ENCODE data around the gene GFI1B.
"Not testable (repeated sequence)": the region's sequence is repeated elsewhere in the genome, so short reads cannot be mapped to it uniquely, and the experiment has no call there.

The GFI1B gene

DNA sequence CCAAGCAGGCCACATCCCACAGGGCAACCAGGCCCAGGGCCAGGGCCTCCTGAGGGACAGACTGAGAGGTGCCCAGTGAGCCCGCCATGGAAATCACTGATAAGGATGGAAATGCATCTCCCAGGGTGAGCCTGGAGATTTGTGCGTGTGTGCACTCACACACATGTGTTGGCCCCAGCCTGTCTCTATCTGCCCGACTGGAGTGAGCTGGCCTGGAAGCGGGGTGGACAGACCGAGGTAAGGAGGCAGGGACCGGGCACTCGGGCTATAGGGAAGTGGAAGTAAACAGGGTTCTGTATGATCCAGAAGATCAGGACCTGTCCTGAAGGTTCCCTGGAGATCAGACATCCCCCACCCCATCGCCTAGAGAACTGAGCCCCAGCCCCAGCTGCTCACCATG, 17.4 kb downstream of the GFI1B start:
- no peak overlapping the region for H3K9ac ChIP-seq (ENCODE audit: low read depth, low read length)
- H3K27me3 ChIP-seq (ENCODE audit: control insufficient read depth, insufficient read depth, low read length): peaks cover 9% of the 10 kb centered on the region
- no peaks in the 10 kb centered on the region for H3K36me3 ChIP-seq (ENCODE audit: control insufficient read depth, insufficient read depth, low read length)
- H3K4me1 ChIP-seq (ENCODE audit: control insufficient read depth, insufficient read depth, low read length): peaks cover 9% of the 10 kb centered on the region
- H3K4me3 ChIP-seq (ENCODE audit: low read depth, low read length): no peak overlapping the region
- H3K9me3 ChIP-seq (ENCODE audit: control insufficient read depth, insufficient read depth, low read length): no peaks in the 10 kb centered on the region

GRCh38 chr9:132996526-132996925, 18.0 kb downstream of the GFI1B start:
- no peak overlapping the region for H3K4me3 ChIP-seq (ENCODE audit: low read depth, low read length)
- H3K9me3 ChIP-seq (ENCODE audit: control insufficient read depth, insufficient read depth, low read length): no peaks in the 10 kb centered on the region
- no peaks in the 10 kb centered on the region for H3K36me3 ChIP-seq (ENCODE audit: control insufficient read depth, insufficient read depth, low read length)
- H3K9ac ChIP-seq (ENCODE audit: low read depth, low read length): no peak overlapping the region
- H3K27me3 ChIP-seq (ENCODE audit: control insufficient read depth, insufficient read depth, low read length): peaks cover 9% of the 10 kb centered on the region
- peaks cover 9% of the 10 kb centered on the region for H3K4me1 ChIP-seq (ENCODE audit: control insufficient read depth, insufficient read depth, low read length)

- H3K9ac ChIP-seq (ENCODE audit: low read depth, low read length): no peak overlapping the region
- H3K27me3 ChIP-seq (ENCODE audit: control insufficient read depth, insufficient read depth, low read length): peaks cover 20% of the 10 kb centered on the region
- no peak overlapping the region for H3K4me3 ChIP-seq (ENCODE audit: low read depth, low read length)
- H3K36me3 ChIP-seq (ENCODE audit: control insufficient read depth, insufficient read depth, low read length): no peaks in the 10 kb centered on the region
- peaks cover 9% of the 10 kb centered on the region for H3K4me1 ChIP-seq (ENCODE audit: control insufficient read depth, insufficient read depth, low read length)
- H3K9me3 ChIP-seq (ENCODE audit: control insufficient read depth, insufficient read depth, low read length): no peaks in the 10 kb centered on the region
These were observed 19.1 kb downstream of the GFI1B start for GRCh38 chr9:132997591-132997990.

DNA sequence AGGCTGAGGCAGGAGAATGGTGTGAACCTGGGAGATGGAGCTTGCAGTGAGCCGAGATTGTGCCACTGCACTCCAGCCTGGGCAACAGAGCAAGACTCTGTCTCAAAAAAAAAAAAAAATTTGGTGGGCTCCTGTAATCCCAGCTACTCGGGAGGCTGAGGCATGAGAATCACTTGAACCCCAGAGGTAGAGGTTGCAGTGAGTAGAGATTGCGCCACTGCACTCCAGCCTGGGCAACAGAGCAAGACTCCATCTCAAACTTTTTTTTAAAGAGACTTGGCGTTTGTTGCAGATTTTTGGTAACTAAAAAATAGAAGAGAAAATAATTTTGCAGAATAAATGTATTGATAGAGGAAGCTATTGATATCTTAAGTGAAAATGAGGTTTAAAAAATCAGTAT, 19.7 kb downstream of the GFI1B start:
- peaks cover 26% of the 10 kb centered on the region for H3K27me3 ChIP-seq (ENCODE audit: control insufficient read depth, insufficient read depth, low read length)

GRCh38 chr9:132998831-132999635, 20.5 kb downstream of the GFI1B start:
- Histone ChIP-seq H3K9me3 (ENCODE audit: control insufficient read depth, insufficient read depth, low read length) (no peaks in the 10 kb centered on the region), H3K4me1 (ENCODE audit: control insufficient read depth, insufficient read depth, low read length) (peaks cover 17% of the 10 kb centered on the region), H3K36me3 (ENCODE audit: control insufficient read depth, insufficient read depth, low read length) (no peaks in the 10 kb centered on the region), H3K9ac (ENCODE audit: low read depth, low read length) (no peak overlapping the region), H3K27me3 (ENCODE audit: control insufficient read depth, insufficient read depth, low read length) (peaks cover 26% of the 10 kb centered on the region), H3K4me3 (ENCODE audit: low read depth, low read length) (no peak overlapping the region)

More for the DNA sequence above, 19.7 kb downstream of the GFI1B start:
- H3K9me3 ChIP-seq (ENCODE audit: control insufficient read depth, insufficient read depth, low read length); H3K36me3 ChIP-seq (ENCODE audit: control insufficient read depth, insufficient read depth, low read length); H3K4me3 ChIP-seq (ENCODE audit: low read depth, low read length); H3K9ac ChIP-seq (ENCODE audit: low read depth, low read length): not testable (repeated sequence)
- peaks cover 15% of the 10 kb centered on the region for H3K4me1 ChIP-seq (ENCODE audit: control insufficient read depth, insufficient read depth, low read length)

DNA sequence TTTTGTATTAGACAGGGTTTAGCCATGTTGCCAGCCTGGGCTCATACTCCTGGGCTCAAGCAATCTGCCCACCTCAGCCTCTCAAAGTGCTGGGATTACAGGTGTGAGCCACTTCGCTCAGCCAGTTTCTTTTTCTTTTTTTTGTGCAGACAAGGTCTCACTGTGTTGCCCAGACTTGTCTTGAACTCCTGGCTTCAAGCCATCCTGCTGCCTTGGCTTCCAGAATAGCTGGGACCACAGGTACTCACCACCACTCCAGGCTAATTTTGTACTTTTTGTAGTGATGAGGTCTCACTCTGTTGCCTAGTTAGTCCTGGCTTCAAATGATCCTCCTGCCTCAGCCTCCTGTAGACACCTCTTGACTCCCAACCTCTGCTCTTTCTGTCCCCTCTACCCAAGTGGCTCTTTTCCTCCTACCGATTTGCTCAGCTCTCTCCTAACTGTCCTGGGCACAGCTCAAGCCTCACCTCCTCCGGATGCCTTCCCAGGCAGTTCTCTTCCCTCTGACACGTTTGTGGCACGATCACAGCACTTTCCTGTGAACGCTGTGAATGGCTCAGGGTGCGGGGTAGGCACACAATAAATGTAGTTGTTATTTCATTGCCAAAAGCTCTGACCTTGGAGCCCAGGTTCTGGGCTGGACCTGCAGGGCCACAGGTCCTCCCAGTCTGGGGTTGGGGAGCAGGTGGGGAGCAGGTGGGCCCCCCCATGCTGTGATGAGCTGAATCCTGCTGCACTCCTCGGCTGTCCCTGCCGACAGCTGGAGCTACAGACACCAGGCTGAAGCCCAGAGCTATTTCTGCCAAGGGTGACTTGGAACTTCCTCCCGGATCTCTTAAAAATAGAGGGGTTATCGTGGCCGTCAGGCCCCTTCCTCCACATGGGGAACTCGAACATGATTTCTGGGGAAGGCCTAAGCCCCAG, 23.9 kb downstream of the GFI1B start:
- Histone ChIP-seq H3K4me3 (ENCODE audit: low read depth, low read length) (no peak overlapping the region), H3K27me3 (ENCODE audit: control insufficient read depth, insufficient read depth, low read length) (peaks cover 49% of the 10 kb centered on the region), H3K4me1 (ENCODE audit: control insufficient read depth, insufficient read depth, low read length) (peaks cover 25% of the 10 kb centered on the region), H3K36me3 (ENCODE audit: control insufficient read depth, insufficient read depth, low read length) (no peaks in the 10 kb centered on the region), H3K9ac (ENCODE audit: low read depth, low read length) (no peak overlapping the region), H3K9me3 (ENCODE audit: control insufficient read depth, insufficient read depth, low read length) (no peaks in the 10 kb centered on the region)

DNA sequence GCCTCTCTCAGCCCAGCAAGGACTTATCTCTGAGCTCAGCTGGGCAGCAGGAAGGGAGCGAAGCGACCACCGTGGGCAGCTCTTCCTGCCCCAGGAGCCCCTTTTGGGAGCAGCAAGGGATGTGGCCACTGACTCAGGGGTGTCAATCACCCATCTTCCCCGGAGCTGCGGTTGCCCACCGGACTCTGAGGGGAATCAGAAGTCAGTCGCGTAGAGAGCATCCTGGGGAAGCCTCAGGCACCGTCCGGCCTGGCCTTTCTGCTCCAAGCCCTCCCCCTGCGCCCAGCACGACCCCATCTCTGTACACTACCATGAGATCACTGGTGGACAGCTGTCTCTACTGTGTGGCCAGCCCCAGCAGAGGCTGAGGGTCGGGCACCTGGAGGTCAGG, 24.6 kb downstream of the GFI1B start:
- Histone ChIP-seq H3K36me3 (ENCODE audit: control insufficient read depth, insufficient read depth, low read length) (no peaks in the 10 kb centered on the region), H3K9me3 (ENCODE audit: control insufficient read depth, insufficient read depth, low read length) (no peaks in the 10 kb centered on the region), H3K9ac (ENCODE audit: low read depth, low read length) (no peak overlapping the region), H3K4me1 (ENCODE audit: control insufficient read depth, insufficient read depth, low read length) (peaks cover 25% of the 10 kb centered on the region), H3K27me3 (ENCODE audit: control insufficient read depth, insufficient read depth, low read length) (peaks cover 51% of the 10 kb centered on the region), H3K4me3 (ENCODE audit: low read depth, low read length) (peak overlapping the region; percentile 20)

GRCh38 chr9:133003671-133004090, 25.2 kb downstream of the GFI1B start:
- Histone ChIP-seq H3K4me1 (ENCODE audit: control insufficient read depth, insufficient read depth, low read length) (peaks cover 25% of the 10 kb centered on the region), H3K36me3 (ENCODE audit: control insufficient read depth, insufficient read depth, low read length) (no peaks in the 10 kb centered on the region), H3K9ac (ENCODE audit: low read depth, low read length) (no peak overlapping the region), H3K9me3 (ENCODE audit: control insufficient read depth, insufficient read depth, low read length) (no peaks in the 10 kb centered on the region), H3K4me3 (ENCODE audit: low read depth, low read length) (no peak overlapping the region), H3K27me3 (ENCODE audit: control insufficient read depth, insufficient read depth, low read length) (peaks cover 51% of the 10 kb centered on the region)

- Histone ChIP-seq H3K4me3 (ENCODE audit: low read depth, low read length) (no peak overlapping the region), H3K36me3 (ENCODE audit: control insufficient read depth, insufficient read depth, low read length) (no peaks in the 10 kb centered on the region), H3K27me3 (ENCODE audit: control insufficient read depth, insufficient read depth, low read length) (peaks cover 54% of the 10 kb centered on the region), H3K9ac (ENCODE audit: low read depth, low read length) (peak overlapping the region; percentile 16), H3K4me1 (ENCODE audit: control insufficient read depth, insufficient read depth, low read length) (peaks cover 25% of the 10 kb centered on the region), H3K9me3 (ENCODE audit: control insufficient read depth, insufficient read depth, low read length) (no peaks in the 10 kb centered on the region)
These were observed 25.9 kb downstream of the GFI1B start for GRCh38 chr9:133004091-133004998.

DNA sequence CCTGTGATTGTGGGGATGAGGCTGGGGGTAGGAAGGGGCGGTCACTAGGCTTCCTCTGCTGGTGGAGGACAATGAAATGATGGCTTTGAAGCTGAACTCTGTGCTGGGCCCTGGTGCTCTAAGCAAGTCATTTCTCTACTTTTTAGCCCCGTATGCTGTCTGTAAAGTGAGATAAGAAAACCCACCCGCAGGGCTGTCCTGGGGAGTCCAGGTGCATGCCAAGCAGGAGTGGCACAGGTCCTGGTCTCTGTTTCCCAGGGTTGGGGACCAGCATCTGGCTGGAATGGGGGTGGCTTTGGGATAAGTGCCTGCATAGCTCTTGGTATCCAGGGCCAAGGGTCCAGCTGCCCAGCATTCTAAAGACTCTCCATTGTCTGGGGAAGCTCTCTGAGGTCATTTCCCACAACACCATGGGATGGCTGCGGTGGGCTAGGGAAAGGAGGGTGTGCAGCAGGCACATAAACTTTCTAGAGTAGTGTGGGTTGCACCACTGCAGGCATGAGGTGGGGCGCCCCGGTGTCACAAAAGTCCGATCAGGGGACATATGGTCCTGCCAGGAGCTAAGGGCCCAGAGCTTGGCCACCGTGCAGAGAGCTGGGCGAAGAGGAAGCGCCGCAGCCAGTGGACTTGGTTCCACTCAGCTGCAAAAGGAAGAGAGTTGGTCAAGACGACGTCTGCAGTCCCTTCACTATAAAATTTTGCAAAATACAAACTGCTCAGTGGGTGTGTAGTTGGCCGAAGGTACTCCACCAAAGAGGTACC, 26.7 kb downstream of the GFI1B start:
- H3K36me3 ChIP-seq (ENCODE audit: control insufficient read depth, insufficient read depth, low read length): no peaks in the 10 kb centered on the region
- no peaks in the 10 kb centered on the region for H3K9me3 ChIP-seq (ENCODE audit: control insufficient read depth, insufficient read depth, low read length)
- no peak overlapping the region for H3K4me3 ChIP-seq (ENCODE audit: low read depth, low read length)
- no peak overlapping the region for H3K9ac ChIP-seq (ENCODE audit: low read depth, low read length)
- H3K4me1 ChIP-seq (ENCODE audit: control insufficient read depth, insufficient read depth, low read length): peaks cover 25% of the 10 kb centered on the region
- H3K27me3 ChIP-seq (ENCODE audit: control insufficient read depth, insufficient read depth, low read length): peaks cover 47% of the 10 kb centered on the region

All from iPS-15b (cell line).